Measurements from ENCODE around the gene RABGAP1L. TPM values are rescaled to one million over a fixed set of nuclear protein-coding genes. Genes with fewer than 3 reads are reported as not detected.
A peak's percentile ranks its signal among the peaks of the same experiment; 100 is the strongest.

The RABGAP1L gene
- total RNA-seq, 4 donors from 2014 or later = 38.8 to 54.7 (median 50.5) TPM

GRCh38 chr1:174982971-174983689, 823.8 kb downstream of the RABGAP1L start:
- TF ChIP-seq, protein P1, sequence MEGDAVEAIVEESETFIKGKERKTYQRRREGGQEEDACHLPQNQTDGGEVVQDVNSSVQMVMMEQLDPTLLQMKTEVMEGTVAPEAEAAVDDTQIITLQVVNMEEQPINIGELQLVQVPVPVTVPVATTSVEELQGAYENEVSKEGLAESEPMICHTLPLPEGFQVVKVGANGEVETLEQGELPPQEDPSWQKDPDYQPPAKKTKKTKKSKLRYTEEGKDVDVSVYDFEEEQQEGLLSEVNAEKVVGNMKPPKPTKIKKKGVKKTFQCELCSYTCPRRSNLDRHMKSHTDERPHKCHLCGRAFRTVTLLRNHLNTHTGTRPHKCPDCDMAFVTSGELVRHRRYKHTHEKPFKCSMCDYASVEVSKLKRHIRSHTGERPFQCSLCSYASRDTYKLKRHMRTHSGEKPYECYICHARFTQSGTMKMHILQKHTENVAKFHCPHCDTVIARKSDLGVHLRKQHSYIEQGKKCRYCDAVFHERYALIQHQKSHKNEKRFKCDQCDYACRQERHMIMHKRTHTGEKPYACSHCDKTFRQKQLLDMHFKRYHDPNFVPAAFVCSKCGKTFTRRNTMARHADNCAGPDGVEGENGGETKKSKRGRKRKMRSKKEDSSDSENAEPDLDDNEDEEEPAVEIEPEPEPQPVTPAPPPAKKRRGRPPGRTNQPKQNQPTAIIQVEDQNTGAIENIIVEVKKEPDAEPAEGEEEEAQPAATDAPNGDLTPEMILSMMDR (IDR thresholded peaks at IDR 0.05) = no peak
- TF ChIP-seq POLR2A (IDR thresholded peaks at IDR 0.05) = no peak
- H3K4me3 ChIP-seq (ENCODE audit: low read depth, poor library complexity, severe bottlenecking) = no peak overlapping the region
- intact Hi-C loops (cut with DNase I; ENCODE audit: low total_unique reads) = loop anchor here (10.0 kb wide), 1 partner anchor 218 kb away; no protein-coding TSS in a partner anchor
- no peak for DNase-seq (ENCODE audit: low spot score in 2 of 2)

DNA sequence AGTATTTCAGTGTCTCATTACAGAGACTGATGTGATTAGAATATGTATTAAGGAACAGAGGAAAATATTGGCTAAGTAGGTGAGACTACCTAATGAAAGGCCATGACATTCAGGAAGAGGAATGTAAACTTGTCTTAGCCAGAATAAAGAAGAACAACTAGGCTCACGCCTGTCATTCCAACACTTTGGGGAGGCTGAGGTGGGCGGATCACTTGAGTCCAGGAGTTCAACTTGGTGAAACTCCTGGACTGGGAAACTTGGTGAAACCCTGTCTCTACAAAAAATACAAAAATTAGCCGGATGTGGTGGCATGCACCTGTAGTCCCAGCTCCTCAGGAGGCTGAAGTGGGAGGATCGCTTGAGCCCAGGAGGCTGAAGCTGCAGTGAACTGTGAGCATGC, 825.6 kb downstream of the RABGAP1L start:
- no peak for TF ChIP-seq POLR2A (IDR thresholded peaks at IDR 0.05)
- TF ChIP-seq, protein P1 (IDR thresholded peaks at IDR 0.05) = no peak
- intact Hi-C loops (cut with DNase I; ENCODE audit: low total_unique reads) = loop anchor here (10.0 kb wide), 1 partner anchor 220 kb away; no protein-coding TSS in a partner anchor
- WGBS, 2 donors = 95% methylated on average over 4 of the region's 4 CpGs

DNA sequence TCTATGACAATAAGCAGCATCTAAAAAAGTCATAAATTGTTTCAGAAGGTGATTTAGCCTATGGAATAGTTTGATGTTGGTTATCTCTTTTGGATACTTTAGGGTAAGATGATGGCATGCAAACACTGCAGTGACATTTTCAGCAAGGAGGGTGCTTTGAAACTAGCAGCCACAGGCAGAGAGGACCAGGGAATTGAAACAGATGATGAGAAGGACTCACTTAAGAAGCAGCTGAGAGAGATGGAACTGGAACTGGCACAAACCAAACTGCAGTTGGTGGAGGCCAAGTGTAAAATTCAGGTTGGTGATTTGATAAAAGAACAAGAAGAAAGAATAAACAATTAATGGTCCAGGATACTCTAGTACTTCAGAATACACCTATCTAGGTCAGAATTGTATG, 829.2 kb downstream of the RABGAP1L start:
- TF ChIP-seq POLR2A (IDR thresholded peaks at IDR 0.05) = no peak
- TF ChIP-seq, protein P1 (IDR thresholded peaks at IDR 0.05) = no peak
- intact Hi-C loops (cut with DNase I; ENCODE audit: low total_unique reads) = loop anchor here (10.0 kb wide), 1 partner anchor 224 kb away; no protein-coding TSS in a partner anchor
- no peak for DNase-seq (ENCODE audit: low spot score in 2 of 2)
- no peak overlapping the region for H3K4me3 ChIP-seq (ENCODE audit: low read depth, poor library complexity, severe bottlenecking)

More for the DNA sequence above, 825.6 kb downstream of the RABGAP1L start:
- H3K4me3 ChIP-seq (ENCODE audit: low read depth, poor library complexity, severe bottlenecking) = no peak overlapping the region
- DNase-seq (ENCODE audit: low spot score in 2 of 2) = no peak

- TF ChIP-seq, protein P1 (IDR thresholded peaks at IDR 0.05) = no peak
- no peak for TF ChIP-seq POLR2A (IDR thresholded peaks at IDR 0.05)
- H3K4me3 ChIP-seq (ENCODE audit: low read depth, poor library complexity, severe bottlenecking) = no peak overlapping the region
- WGBS, 2 donors = 87 to 93% methylated on average over 3 of the region's 3 CpGs
- no peak for DNase-seq (ENCODE audit: low spot score in 2 of 2)
- intact Hi-C loops (cut with DNase I; ENCODE audit: low total_unique reads) = loop anchor here (10.0 kb wide), 1 partner anchor 224 kb away; no protein-coding TSS in a partner anchor
Observed at GRCh38 chr1:174988986-174989385, 829.7 kb downstream of the RABGAP1L start.

GRCh38 chr1:174989536-174990220, 830.4 kb downstream of the RABGAP1L start:
- intact Hi-C loops (cut with DNase I; ENCODE audit: low total_unique reads) = loop anchor here (10.0 kb wide), 1 partner anchor 225 kb away; no protein-coding TSS in a partner anchor
- WGBS, 2 donors = 44 to 50% methylated on average over 5 of the region's 5 CpGs
- peak in 1 of 2 donors; percentile 86 for DNase-seq (ENCODE audit: low spot score in 2 of 2)
- no peak overlapping the region for H3K4me3 ChIP-seq (ENCODE audit: low read depth, poor library complexity, severe bottlenecking)
- TF ChIP-seq, protein P1 (IDR thresholded peaks at IDR 0.05) = no peak
- TF ChIP-seq POLR2A (IDR thresholded peaks at IDR 0.05) = no peak

Data from lower leg skin (tissue), 4 donors.